Prostate gland (tissue), 2 donors: Measurements from ENCODE around the gene SCGB2B2.
A peak's percentile ranks its signal among the peaks of the same experiment; 100 is the strongest.

Experiments
- CTCF ChIP-seq, 4 experiments: fragments of 200-600 bp in 2 of 4; fragments of 450-650 bp in 2 of 4; sonication (generic) in 2 of 4; IDR thresholded peaks; 1 replicate in 3 of 4; 2 replicates in 1 of 4; pipeline ENCODE4 v1.5.1; 2016 to 2019; ENCODE audit warnings: antibody characterized with exemption in 4 of 4, mild to moderate bottlenecking in 2 of 4, moderate library complexity in 2 of 4
- POLR2A ChIP-seq: fragments of 450-650 bp; IDR thresholded peaks from one replicate; pipeline ENCODE4 v1.6.1; 2016; ENCODE audit warnings: antibody characterized with exemption, mild to moderate bottlenecking
- POLR2AphosphoS5 ChIP-seq: sonication (generic); formaldehyde crosslinking; IDR thresholded peaks from one replicate; pipeline ENCODE4 v1.6.1; 2017; ENCODE audit warnings: antibody characterized with exemption

GRCh38 chr19:34676697-34677385 lies at the start of gene SCGB2B2:
- no peak for TF ChIP-seq POLR2A
- TF ChIP-seq CTCF (IDR thresholded peaks at IDR 0.05), result peak in 1 of 4 experiments; percentile 6
- no peak for TF ChIP-seq POLR2AphosphoS5
